Common myeloid progenitor, CD34-positive (primary cell): Measurements from ENCODE around the gene TARM1.

Source experiments
- CTCF ChIA-PET: fragments of 350-600 bp; sonication (Branson Sonifier 250); formaldehyde crosslinking; loops from one replicate; lab custom pipeline; 2021; ENCODE audit warnings: antibody characterized with exemption; lab: Charles Lee
- POLR2A ChIA-PET: fragments of 350-600 bp; sonication (Branson Sonifier 250); formaldehyde crosslinking; loops from one replicate; lab custom pipeline; 2021; ENCODE audit warnings: antibody characterized with exemption; lab: Charles Lee
- DNase-seq, 3 donors: peaks; one replicate each; pipeline versions ENCODE4 v3.0.0 to v3.0.0-alpha.2; 2013
- H3K27ac ChIP-seq, 2 experiments: 1 replicate in 1 of 2; 2 replicates in 1 of 2; pipeline ENCODE4 v1.7.0; 2013; ENCODE audit warnings: inconsistent platforms in 2 of 2, low read length in 2 of 2, mild to moderate bottlenecking in 2 of 2, low read depth in 1 of 2, moderate library complexity in 1 of 2; ENCODE audit not compliant: severe bottlenecking in 2 of 2, insufficient read depth in 1 of 2, poor library complexity in 1 of 2
- H3K27me3 ChIP-seq, 5 experiments: replicated peaks in 2 of 5; 1 replicate in 3 of 5; 2 replicates in 2 of 5; pipeline versions ENCODE4 v1.6.1 to v1.7.0; 2013; ENCODE audit warnings: low read length in 4 of 5, mild to moderate bottlenecking in 2 of 5, moderate library complexity in 2 of 5, inconsistent platforms in 1 of 5; ENCODE audit not compliant: insufficient read depth in 5 of 5, control insufficient read depth in 4 of 5
- H3K36me3 ChIP-seq, 4 experiments: 1 replicate in 2 of 4; 2 replicates in 2 of 4; pipeline versions ENCODE4 v1.6.1 to v1.7.0; 2013; ENCODE audit warnings: low read length in 3 of 4, control low read depth in 1 of 4, mild to moderate bottlenecking in 1 of 4; ENCODE audit not compliant: control insufficient read depth in 4 of 4, insufficient read depth in 4 of 4
- H3K4me1 ChIP-seq, 4 experiments: 1 replicate in 3 of 4; 2 replicates in 1 of 4; pipeline versions ENCODE4 v1.6.1 to v1.7.1; 2013; ENCODE audit warnings: low read length in 3 of 4, mild to moderate bottlenecking in 3 of 4, control low read depth in 1 of 4, inconsistent platforms in 1 of 4, moderate library complexity in 1 of 4; ENCODE audit not compliant: control insufficient read depth in 4 of 4, insufficient read depth in 4 of 4; ENCODE audit errors: control extremely low read depth in 1 of 4
- H3K4me3 ChIP-seq, 7 experiments: 1 replicate in 4 of 7; 2 replicates in 3 of 7; pipeline versions ENCODE4 v1.5.1 to v1.7.0; 2013; ENCODE audit warnings: mild to moderate bottlenecking in 7 of 7, low read length in 6 of 7, moderate library complexity in 6 of 7, inconsistent platforms in 2 of 7, low read depth in 2 of 7, control low read depth in 1 of 7; ENCODE audit not compliant: insufficient read depth in 4 of 7, control insufficient read depth in 1 of 7; ENCODE audit errors: extremely low read depth in 1 of 7
- H3K9me3 ChIP-seq, 5 experiments: 1 replicate in 4 of 5; 2 replicates in 1 of 5; pipeline versions ENCODE4 v1.6.1 to v1.7.1; 2013; ENCODE audit warnings: low read length in 4 of 5, mild to moderate bottlenecking in 2 of 5, inconsistent platforms in 1 of 5, low read depth in 1 of 5, moderate library complexity in 1 of 5; ENCODE audit not compliant: control insufficient read depth in 4 of 5, insufficient read depth in 2 of 5; ENCODE audit errors: control extremely low read depth in 1 of 5
- WGBS: methylation state at CpG from one replicate; pipeline ENCODE4 v1.1.5; 2013; ENCODE audit not compliant: insufficient coverage; 5-methylcytosine and 5-hydroxymethylcytosine counted together

The TARM1 gene

GRCh38 chr19:54107876-54108490, 26.8 kb upstream of the TARM1 start:
- peaks cover 0 to 7% (median 6%) of the 10 kb centered on the region in 4 experiments for H3K4me1 ChIP-seq
- DNase-seq = no peak
- POLR2A ChIA-PET = no interaction called here

GRCh38 chr19:54106716-54107115, 25.6 kb upstream of the TARM1 start:
- no peaks in the 10 kb centered on the region for H3K9me3 ChIP-seq
- DNase-seq = no peak
- peaks cover 2 to 56% (median 40%) of the 10 kb centered on the region in 4 experiments for H3K36me3 ChIP-seq
- POLR2A ChIA-PET = no interaction called here
- H3K4me1 ChIP-seq = peaks cover 0 to 12% (median 10%) of the 10 kb centered on the region in 4 experiments
- no peak overlapping the region for H3K27ac ChIP-seq
- CTCF ChIA-PET = interaction anchor here (1.1 kb wide), 1 partner anchor 15 kb away, joined by 3 read pairs; no protein-coding TSS in a partner anchor
- H3K4me3 ChIP-seq = no peak overlapping the region
- WGBS = 98% methylated on average over 11 of the region's 15 CpGs
- no peaks in the 10 kb centered on the region for H3K27me3 ChIP-seq

More at GRCh38 chr19:54107876-54108490, 26.8 kb upstream of the TARM1 start:
- no peak overlapping the region for H3K4me3 ChIP-seq
- no peak overlapping the region for H3K27ac ChIP-seq
- WGBS = 94% methylated on average over 9 of the region's 21 CpGs
- H3K9me3 ChIP-seq = no peaks in the 10 kb centered on the region
- CTCF ChIA-PET = interaction anchor here (1.1 to 1.6 kb wide), 2 partner anchors 11 to 14 kb away, joined by 3 read pairs; no protein-coding TSS in a partner anchor
- peaks cover 3 to 63% (median 44%) of the 10 kb centered on the region in 4 experiments for H3K36me3 ChIP-seq
- H3K27me3 ChIP-seq = no peaks in the 10 kb centered on the region

GRCh38 chr19:54105796-54106195, 24.6 kb upstream of the TARM1 start:
- no peak for DNase-seq
- Histone ChIP-seq H3K4me1 (peaks cover 0 to 12% (median 11%) of the 10 kb centered on the region in 4 experiments), H3K4me3 (no peak overlapping the region), H3K27me3 (no peaks in the 10 kb centered on the region), H3K36me3 (peaks cover 2 to 52% (median 36%) of the 10 kb centered on the region in 4 experiments), H3K27ac (no peak overlapping the region), H3K9me3 (no peaks in the 10 kb centered on the region)
- ChIA-PET POLR2A (no interaction called here), CTCF (no interaction called here)
- WGBS = 95% methylated on average over 10 of the region's 10 CpGs

- peaks cover 2 to 46% (median 31%) of the 10 kb centered on the region in 4 experiments for H3K36me3 ChIP-seq
These were observed 24.0 kb upstream of the TARM1 start for GRCh38 chr19:54104998-54105715.

GRCh38 chr19:54102421-54103169, 21.4 kb upstream of the TARM1 start, which contains the start of gene NDUFA3:
TSS of gene NDUFA3 (plus strand) at chr19:54102855. CDS start at chr19:54102879, 24 bp downstream.
- H3K4me1 ChIP-seq = peaks cover 0 to 17% (median 12%) of the 10 kb centered on the region in 4 experiments
- peak; percentile 98 to 99 (median 99) for DNase-seq
- POLR2A ChIA-PET = interaction anchor here (0.7 kb wide), 1 partner anchor 12 kb away, joined by 9 read pairs; the partner anchor contains the start of genes PRPF31 and TFPT
- peak within 1 kb of the TSS; percentile 76 to 98 (median 92) for H3K4me3 ChIP-seq
- H3K36me3 ChIP-seq = peaks cover 0 to 22% (median 17%) of the 10 kb centered on the region in 4 experiments
- WGBS = 4% methylated on average over 42 of the region's 54 CpGs
- CTCF ChIA-PET = no interaction called here
- H3K27ac ChIP-seq = peak within 1 kb of the TSS; percentile 25 to 80
- no peaks in the 10 kb centered on the region for H3K9me3 ChIP-seq
- H3K27me3 ChIP-seq = no peaks in the 10 kb centered on the region

More at GRCh38 chr19:54104998-54105715, 24.0 kb upstream of the TARM1 start:
- no peaks in the 10 kb centered on the region for H3K27me3 ChIP-seq
- ChIA-PET POLR2A (no interaction called here), CTCF (no interaction called here)
- peaks cover 0 to 17% (median 12%) of the 10 kb centered on the region in 4 experiments for H3K4me1 ChIP-seq
- WGBS = 94% methylated on average over 10 of the region's 11 CpGs
- H3K4me3 ChIP-seq = no peak overlapping the region
- no peak for DNase-seq
- H3K27ac ChIP-seq = no peak overlapping the region
- no peaks in the 10 kb centered on the region for H3K9me3 ChIP-seq

- Histone ChIP-seq H3K9me3 (no peaks in the 10 kb centered on the region), H3K27me3 (peaks cover 0 to 7% (median 0%) of the 10 kb centered on the region in 5 experiments), H3K27ac (no peak within 1 kb of the TSS), H3K4me3 (peak within 1 kb of the TSS in 1 of 7 experiments; percentile 34), H3K4me1 (peaks cover 0 to 31% (median 27%) of the 10 kb centered on the region in 4 experiments), H3K36me3 (peaks cover 0 to 2% (median under 1%) of the 10 kb centered on the region in 4 experiments)
- 52% methylated on average over 2 of the region's 5 CpGs for WGBS
- peak in 2 of 3 donors; percentile 58 to 70 for DNase-seq
- ChIA-PET CTCF (interaction anchor here (1.0 kb wide), 1 partner anchor 11 kb away, joined by 3 read pairs; no protein-coding TSS in a partner anchor), POLR2A (no interaction called here)
These were observed 19.4 kb upstream of the TARM1 start, which contains the start of gene OSCAR for GRCh38 chr19:54100561-54100960. TSS of gene OSCAR (minus strand) at chr19:54100803. CDS start at chr19:54100792, 11 bp downstream.
